ENCODE measurements around the gene SHH.

GRCh38 chr7:155764438-155764793, 47.8 kb downstream of the SHH start:
- TF ChIP-seq, protein P1, sequence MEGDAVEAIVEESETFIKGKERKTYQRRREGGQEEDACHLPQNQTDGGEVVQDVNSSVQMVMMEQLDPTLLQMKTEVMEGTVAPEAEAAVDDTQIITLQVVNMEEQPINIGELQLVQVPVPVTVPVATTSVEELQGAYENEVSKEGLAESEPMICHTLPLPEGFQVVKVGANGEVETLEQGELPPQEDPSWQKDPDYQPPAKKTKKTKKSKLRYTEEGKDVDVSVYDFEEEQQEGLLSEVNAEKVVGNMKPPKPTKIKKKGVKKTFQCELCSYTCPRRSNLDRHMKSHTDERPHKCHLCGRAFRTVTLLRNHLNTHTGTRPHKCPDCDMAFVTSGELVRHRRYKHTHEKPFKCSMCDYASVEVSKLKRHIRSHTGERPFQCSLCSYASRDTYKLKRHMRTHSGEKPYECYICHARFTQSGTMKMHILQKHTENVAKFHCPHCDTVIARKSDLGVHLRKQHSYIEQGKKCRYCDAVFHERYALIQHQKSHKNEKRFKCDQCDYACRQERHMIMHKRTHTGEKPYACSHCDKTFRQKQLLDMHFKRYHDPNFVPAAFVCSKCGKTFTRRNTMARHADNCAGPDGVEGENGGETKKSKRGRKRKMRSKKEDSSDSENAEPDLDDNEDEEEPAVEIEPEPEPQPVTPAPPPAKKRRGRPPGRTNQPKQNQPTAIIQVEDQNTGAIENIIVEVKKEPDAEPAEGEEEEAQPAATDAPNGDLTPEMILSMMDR (conservative IDR thresholded peaks at IDR 0.05; ENCODE audit: low read depth, low read length): no peak
- TF ChIP-seq EZH2 (IDR thresholded peaks at IDR 0.05; ENCODE audit: low read length, unreplicated experiment) (no peak), EZH2phosphoT487 (IDR thresholded peaks at IDR 0.05; ENCODE audit: borderline replicate concordance, low read length) (no peak)
